ENCODE results near the gene RBPJ.

DNA sequence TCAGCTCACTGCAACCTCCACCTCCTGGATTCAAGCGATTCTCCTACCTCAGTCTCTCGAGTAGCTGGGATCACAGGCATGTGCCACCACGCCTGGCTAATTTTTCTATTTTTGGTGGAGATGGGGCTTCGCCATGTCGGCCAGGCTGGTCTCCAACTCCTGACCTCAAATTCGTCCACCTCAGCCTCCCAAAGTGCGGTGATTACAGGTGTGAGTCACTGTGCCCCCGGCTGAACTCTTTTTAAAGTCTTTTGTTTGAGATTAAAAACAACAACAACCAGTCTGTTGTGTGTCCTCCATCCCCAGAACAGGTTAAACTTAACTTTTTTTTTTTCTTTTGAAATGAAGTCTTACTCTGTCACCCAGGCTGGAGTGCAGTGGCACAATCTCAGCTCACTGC is 36.3 kb upstream of the RBPJ start:
- TF ChIP-seq TARDBP (IDR thresholded peaks at IDR 0.05) (no peak), ELF4 (IDR thresholded peaks at IDR 0.05) (no peak)
